Measurements from ENCODE around the gene LIF.

Gene LIF

DNA sequence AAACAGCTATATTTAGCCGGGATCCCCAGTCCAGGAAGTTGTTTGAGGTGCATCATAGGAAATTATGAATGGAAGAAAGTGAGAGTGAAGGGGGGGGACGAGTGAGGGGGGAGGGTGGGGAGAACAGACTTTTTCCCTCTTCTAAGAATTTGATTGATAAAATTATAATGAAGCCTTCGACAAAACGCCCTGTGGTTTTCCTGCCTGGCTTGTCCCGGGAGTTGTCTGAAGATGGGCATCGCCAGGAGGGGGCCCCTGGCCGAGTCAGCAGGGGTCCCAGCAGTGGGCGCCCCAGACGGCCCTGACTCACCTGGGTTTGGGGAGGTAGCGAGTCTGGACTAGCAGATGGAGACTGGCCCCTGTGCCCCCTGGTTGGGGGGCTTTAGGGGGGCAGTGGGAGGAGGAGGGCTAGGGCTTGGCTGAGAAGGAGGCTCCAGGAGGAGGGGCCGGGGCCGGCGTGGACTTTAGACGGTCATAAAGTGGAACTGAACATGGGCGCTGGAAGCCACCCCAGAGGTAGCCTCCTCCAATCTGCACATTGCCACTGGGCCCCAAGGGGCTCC, 336 bp upstream of the LIF start (continued):
- peak; percentile 69 for TF ChIP-seq ZXDB (tag by site-specific recombination; IDR thresholded peaks at IDR 0.05)
- TF ChIP-seq GLIS1 (tag by site-specific recombination; IDR thresholded peaks at IDR 0.05): peak; percentile 91
- TF ChIP-seq ZIC2 (tag by site-specific recombination; IDR thresholded peaks at IDR 0.05): peak; percentile 73

DNA sequence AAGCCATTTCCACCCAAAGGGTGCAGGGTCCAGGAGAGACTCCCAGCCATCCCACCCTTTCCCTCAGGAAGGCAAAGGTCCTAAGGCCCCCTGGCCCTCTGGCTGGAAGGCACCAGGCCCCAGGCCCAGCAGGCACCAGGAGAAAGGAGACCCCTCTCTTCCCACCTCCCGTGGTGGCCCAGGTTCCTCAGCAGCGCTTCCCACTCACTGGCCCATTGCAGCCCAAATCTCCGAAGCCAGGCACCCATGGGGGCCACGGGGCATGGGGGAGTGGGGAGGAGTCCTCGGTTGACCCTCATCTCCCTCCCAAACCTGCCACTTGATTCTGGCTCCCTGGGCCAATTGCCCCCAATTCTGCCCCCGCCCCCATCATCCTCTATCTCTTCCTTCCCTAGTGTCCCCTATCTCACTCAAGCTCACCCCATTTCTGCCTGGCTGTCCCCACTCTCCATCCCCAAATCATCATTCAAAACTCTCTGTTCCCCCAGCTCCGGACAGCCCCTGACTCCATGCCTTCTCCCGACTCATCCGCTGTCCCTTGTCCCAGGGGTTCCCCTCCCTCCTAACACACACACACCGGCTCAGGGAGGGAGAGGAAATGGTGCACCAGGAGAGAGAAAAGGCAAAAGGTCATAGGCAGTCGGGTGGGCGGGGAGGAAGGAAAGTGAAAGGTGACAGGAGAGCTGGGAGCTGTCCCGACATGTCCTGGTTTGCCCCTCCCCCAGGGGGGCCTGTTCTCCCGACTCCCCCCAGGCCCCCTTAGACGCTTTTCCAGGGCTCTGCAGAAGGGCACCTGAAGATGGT, 1.2 kb downstream of the LIF start:
- Histone ChIP-seq H3K9me3 (ENCODE audit: control insufficient read depth, insufficient read depth, low read depth, low read length) (no peaks in the 10 kb centered on the region), H3K36me3 (ENCODE audit: control insufficient read depth in 2 of 2, insufficient read depth in 1 of 2, low read length in 2 of 2) (peaks cover 0 to 29% of the 10 kb centered on the region in 2 experiments; a peak in 1 of 3 replicates), H3K27ac (ENCODE audit: extremely low read depth, low read depth, low read length) (peak overlapping the region; percentile 78; the same call in 1 of the 2 replicates), H3K4me1 (ENCODE audit: control insufficient read depth, insufficient read depth, low read length) (peaks cover 3% of the 10 kb centered on the region; the same call in 1 of the 2 replicates), H3K4me3 (ENCODE audit: low read depth, low read length) (peak overlapping the region; percentile 56)
- ChIA-PET POLR2A (interaction anchor here (1.8 kb wide), 1 partner anchor 10 kb away, joined by 7 read pairs; no protein-coding TSS in a partner anchor), CTCF (interaction anchor here (0.6 to 1.3 kb wide), 5 partner anchors 9 to 138 kb away, joined by 3 to 7 read pairs (median 4); no protein-coding TSS in a partner anchor)
- TF ChIP-seq SP3 (tag by site-specific recombination; IDR thresholded peaks at IDR 0.05) (no peak), SP2 (tag by site-specific recombination; IDR thresholded peaks at IDR 0.05) (peak; percentile 57), IKZF3 (tag by site-specific recombination; IDR thresholded peaks at IDR 0.05) (peak; percentile 65), ZNF175 (tag by site-specific recombination; IDR thresholded peaks at IDR 0.05) (no peak), KLF10 (tag by site-specific recombination; IDR thresholded peaks at IDR 0.05) (0 out of 2 replicates have a peak, but pooled peaks have one; percentile 17), ZBTB48 (tag by site-specific recombination; IDR thresholded peaks at IDR 0.05) (peak; percentile 64)
- TF ChIP-seq, protein P1, sequence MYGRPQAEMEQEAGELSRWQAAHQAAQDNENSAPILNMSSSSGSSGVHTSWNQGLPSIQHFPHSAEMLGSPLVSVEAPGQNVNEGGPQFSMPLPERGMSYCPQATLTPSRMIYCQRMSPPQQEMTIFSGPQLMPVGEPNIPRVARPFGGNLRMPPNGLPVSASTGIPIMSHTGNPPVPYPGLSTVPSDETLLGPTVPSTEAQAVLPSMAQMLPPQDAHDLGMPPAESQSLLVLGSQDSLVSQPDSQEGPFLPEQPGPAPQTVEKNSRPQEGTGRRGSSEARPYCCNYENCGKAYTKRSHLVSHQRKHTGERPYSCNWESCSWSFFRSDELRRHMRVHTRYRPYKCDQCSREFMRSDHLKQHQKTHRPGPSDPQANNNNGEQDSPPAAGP (tag by site-specific recombination; IDR thresholded peaks at IDR 0.05): 0 out of 2 replicates have a peak, but pooled peaks have one; percentile 27
- TF ChIP-seq, protein P2, sequence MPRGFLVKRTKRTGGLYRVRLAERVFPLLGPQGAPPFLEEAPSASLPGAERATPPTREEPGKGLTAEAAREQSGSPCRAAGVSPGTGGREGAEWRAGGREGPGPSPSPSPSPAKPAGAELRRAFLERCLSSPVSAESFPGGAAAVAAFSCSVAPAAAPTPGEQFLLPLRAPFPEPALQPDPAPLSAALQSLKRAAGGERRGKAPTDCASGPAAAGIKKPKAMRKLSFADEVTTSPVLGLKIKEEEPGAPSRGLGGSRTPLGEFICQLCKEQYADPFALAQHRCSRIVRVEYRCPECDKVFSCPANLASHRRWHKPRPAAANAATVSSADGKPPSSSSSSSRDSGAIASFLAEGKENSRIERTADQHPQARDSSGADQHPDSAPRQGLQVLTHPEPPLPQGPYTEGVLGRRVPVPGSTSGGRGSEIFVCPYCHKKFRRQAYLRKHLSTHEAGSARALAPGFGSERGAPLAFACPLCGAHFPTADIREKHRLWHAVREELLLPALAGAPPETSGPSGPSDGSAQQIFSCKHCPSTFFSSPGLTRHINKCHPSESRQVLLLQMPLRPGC (tag by site-specific recombination; IDR thresholded peaks at IDR 0.05): 0 out of 2 replicates have a peak, but pooled peaks have one; percentile 11
- TF ChIP-seq, protein P3, sequence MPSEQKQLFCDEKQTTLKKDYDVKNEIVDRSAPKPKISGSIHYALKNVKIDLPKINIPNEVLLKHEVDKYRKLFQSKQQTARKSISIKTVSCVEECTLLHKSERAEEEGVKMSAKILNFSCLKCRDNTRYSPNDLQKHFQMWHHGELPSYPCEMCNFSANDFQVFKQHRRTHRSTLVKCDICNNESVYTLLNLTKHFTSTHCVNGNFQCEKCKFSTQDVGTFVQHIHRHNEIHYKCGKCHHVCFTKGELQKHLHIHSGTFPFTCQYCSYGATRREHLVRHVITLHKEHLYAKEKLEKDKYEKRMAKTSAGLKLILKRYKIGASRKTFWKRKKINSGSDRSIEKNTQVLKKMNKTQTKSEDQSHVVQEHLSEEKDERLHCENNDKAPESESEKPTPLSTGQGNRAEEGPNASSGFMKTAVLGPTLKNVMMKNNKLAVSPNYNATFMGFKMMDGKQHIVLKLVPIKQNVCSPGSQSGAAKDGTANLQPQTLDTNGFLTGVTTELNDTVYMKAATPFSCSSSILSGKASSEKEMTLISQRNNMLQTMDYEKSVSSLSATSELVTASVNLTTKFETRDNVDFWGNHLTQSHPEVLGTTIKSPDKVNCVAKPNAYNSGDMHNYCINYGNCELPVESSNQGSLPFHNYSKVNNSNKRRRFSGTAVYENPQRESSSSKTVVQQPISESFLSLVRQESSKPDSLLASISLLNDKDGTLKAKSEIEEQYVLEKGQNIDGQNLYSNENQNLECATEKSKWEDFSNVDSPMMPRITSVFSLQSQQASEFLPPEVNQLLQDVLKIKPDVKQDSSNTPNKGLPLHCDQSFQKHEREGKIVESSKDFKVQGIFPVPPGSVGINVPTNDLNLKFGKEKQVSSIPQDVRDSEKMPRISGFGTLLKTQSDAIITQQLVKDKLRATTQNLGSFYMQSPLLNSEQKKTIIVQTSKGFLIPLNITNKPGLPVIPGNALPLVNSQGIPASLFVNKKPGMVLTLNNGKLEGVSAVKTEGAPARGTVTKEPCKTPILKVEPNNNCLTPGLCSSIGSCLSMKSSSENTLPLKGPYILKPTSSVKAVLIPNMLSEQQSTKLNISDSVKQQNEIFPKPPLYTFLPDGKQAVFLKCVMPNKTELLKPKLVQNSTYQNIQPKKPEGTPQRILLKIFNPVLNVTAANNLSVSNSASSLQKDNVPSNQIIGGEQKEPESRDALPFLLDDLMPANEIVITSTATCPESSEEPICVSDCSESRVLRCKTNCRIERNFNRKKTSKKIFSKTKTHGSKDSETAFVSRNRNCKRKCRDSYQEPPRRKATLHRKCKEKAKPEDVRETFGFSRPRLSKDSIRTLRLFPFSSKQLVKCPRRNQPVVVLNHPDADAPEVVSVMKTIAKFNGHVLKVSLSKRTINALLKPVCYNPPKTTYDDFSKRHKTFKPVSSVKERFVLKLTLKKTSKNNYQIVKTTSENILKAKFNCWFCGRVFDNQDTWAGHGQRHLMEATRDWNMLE (tag by site-specific recombination; conservative IDR thresholded peaks at IDR 0.05; ENCODE audit: low read depth): 0 out of 2 replicates have a peak, but pooled peaks have one; percentile 9
- TF ChIP-seq, protein P4, sequence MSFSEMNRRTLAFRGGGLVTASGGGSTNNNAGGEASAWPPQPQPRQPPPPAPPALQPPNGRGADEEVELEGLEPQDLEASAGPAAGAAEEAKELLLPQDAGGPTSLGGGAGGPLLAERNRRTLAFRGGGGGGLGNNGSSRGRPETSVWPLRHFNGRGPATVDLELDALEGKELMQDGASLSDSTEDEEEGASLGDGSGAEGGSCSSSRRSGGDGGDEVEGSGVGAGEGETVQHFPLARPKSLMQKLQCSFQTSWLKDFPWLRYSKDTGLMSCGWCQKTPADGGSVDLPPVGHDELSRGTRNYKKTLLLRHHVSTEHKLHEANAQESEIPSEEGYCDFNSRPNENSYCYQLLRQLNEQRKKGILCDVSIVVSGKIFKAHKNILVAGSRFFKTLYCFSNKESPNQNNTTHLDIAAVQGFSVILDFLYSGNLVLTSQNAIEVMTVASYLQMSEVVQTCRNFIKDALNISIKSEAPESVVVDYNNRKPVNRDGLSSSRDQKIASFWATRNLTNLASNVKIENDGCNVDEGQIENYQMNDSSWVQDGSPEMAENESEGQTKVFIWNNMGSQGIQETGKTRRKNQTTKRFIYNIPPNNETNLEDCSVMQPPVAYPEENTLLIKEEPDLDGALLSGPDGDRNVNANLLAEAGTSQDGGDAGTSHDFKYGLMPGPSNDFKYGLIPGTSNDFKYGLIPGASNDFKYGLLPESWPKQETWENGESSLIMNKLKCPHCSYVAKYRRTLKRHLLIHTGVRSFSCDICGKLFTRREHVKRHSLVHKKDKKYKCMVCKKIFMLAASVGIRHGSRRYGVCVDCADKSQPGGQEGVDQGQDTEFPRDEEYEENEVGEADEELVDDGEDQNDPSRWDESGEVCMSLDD (tag by site-specific recombination; IDR thresholded peaks at IDR 0.05): no peak; the same call in 1 of the 2 replicates

Data from HEK293 (cell line).